ENCODE results near the gene MT4.

DNA sequence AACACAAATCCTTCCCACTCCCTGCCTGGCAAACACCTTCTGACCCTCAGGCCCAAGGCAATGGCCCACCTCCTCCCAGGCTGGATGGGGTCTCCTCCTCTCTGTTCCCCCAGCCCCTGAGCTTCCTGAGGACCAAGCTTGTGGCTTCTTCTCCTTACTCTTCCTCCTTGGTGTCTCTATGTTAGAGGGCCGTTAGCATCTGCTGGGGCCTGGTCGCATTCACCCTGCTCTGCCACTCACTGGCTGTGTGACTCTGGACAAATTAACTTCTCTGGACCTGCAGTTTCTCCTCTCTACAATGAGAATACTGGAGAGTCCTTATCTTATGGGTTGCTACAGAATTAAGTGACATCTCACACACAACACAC is 42.8 kb downstream of the MT4 start:
- TF ChIP-seq CTCF (IDR thresholded peaks at IDR 0.05) = no peak
- no peak for TF ChIP-seq POLR2A (IDR thresholded peaks at IDR 0.05)

Data from uterus (tissue), 2 donors.